GM12892 (cell line): Measurements from ENCODE around the gene BTK.

Experiments
- POLR2A ChIP-seq: IDR thresholded peaks from 2 replicates; pipeline ENCODE4 v1.6.1; 2011; ENCODE audit warnings: low read depth, low read length, control low read depth
- POLR2AphosphoS5 ChIP-seq: IDR thresholded peaks from 2 replicates; pipeline ENCODE4 v1.6.1; 2011; ENCODE audit warnings: low read depth, low read length, control low read depth
- TAF1 ChIP-seq: IDR thresholded peaks from 2 replicates; pipeline ENCODE4 v1.6.1; 2011; ENCODE audit warnings: low read depth, mild to moderate bottlenecking, control low read depth, low read length, borderline replicate concordance

GRCh38 chrX:101386542-101386885 lies 523 bp upstream of the BTK start:
- TF ChIP-seq POLR2AphosphoS5: no peak
- TF ChIP-seq POLR2A: no peak
- no peak for TF ChIP-seq TAF1
